Endothelial cell of umbilical vein (primary cell): ENCODE data around the gene ITGA7. TPM values are rescaled to one million over a fixed set of nuclear protein-coding genes. Genes with fewer than 3 reads are reported as not detected.

Experiments
- BruUV-seq: library from RNA; stranded (reverse); fragments of 400-500 nt; replicated peaks from 2 replicates; lab custom pipeline; 2021; lab: Mats Ljungman, UMichigan
- CTCF ChIA-PET: fragments of 300-600, 350-600 bp; sonication (Branson Sonifier 250); formaldehyde crosslinking; loops from one replicate; lab custom pipeline; 2021; ENCODE audit warnings: antibody characterized with exemption, inconsistent platforms; lab: Charles Lee
- POLR2A ChIA-PET: fragments of 300-600, 350-600 bp; sonication (Branson Sonifier 250); formaldehyde crosslinking; loops from one replicate; lab custom pipeline; 2021; ENCODE audit warnings: antibody characterized with exemption, inconsistent platforms; lab: Charles Lee
- DNase-seq: peaks from one replicate; pipeline ENCODE4 v3.0.0-alpha.2; 2011; ENCODE audit warnings: low read depth, low spot score
- FAIRE-seq: peaks from 2 replicates; lab custom pipeline; 2011; peaks lifted over from hg19 to GRCh38; lab: Jason Lieb, UNC
- H2AFZ ChIP-seq: 2 replicates; pipeline ENCODE4 v1.6.0; 2012; ENCODE audit warnings: low read depth, low read length, control low read depth, inconsistent platforms
- H3K27ac ChIP-seq: 2 replicates; pipeline ENCODE4 v1.5.1; 2011; ENCODE audit warnings: low read depth, mild to moderate bottlenecking, control low read depth, low read length, moderate library complexity; ENCODE audit not compliant: insufficient read depth
- H3K27me3 ChIP-seq, 2 experiments: 2 replicates each; pipeline versions ENCODE4 v1.6.0 to v1.6.1; 2011; ENCODE audit warnings: low read length in 2 of 2, mixed read lengths in 1 of 2; ENCODE audit not compliant: control insufficient read depth in 2 of 2, insufficient read depth in 2 of 2
- H3K36me3 ChIP-seq, 2 experiments: 2 replicates in 1 of 2; 3 replicates in 1 of 2; pipeline ENCODE4 v1.5.1; 2011; ENCODE audit warnings: low read length in 2 of 2, mild to moderate bottlenecking in 1 of 2, moderate library complexity in 1 of 2; ENCODE audit not compliant: control insufficient read depth in 2 of 2, insufficient read depth in 2 of 2; ENCODE audit errors: extremely low read depth in 1 of 2
- H3K4me1 ChIP-seq: 3 replicates; pipeline ENCODE4 v1.5.1; 2011; ENCODE audit warnings: mild to moderate bottlenecking, low read length; ENCODE audit not compliant: control insufficient read depth, insufficient read depth; ENCODE audit errors: extremely low read depth
- H3K4me2 ChIP-seq: 2 replicates; pipeline ENCODE4 v1.6.1; 2011; ENCODE audit warnings: low read length, control low read depth, mixed read lengths; ENCODE audit not compliant: insufficient read depth
- H3K4me3 ChIP-seq, 3 experiments: fragments of 200-600 bp in 1 of 3; sonication (generic), shearing (Covaris generic) in 1 of 3; replicated peaks in 1 of 3; 2 replicates each; pipeline ENCODE4 v1.5.1; 2011 to 2016; ENCODE audit warnings: control low read depth in 3 of 3, low read length in 3 of 3, mild to moderate bottlenecking in 2 of 3, inconsistent platforms in 1 of 3, low read depth in 1 of 3, moderate library complexity in 1 of 3; ENCODE audit not compliant: insufficient read depth in 1 of 3
- H3K79me2 ChIP-seq: 2 replicates; pipeline ENCODE4 v1.6.0; 2012; ENCODE audit warnings: low read length, inconsistent platforms; ENCODE audit not compliant: control insufficient read depth, insufficient read depth
- H3K9ac ChIP-seq: replicated peaks from 2 replicates; pipeline ENCODE3; 2011; ENCODE audit warnings: low read length, control low read depth; ENCODE audit not compliant: insufficient read depth; ENCODE audit errors: extremely low read depth
- H3K9me1 ChIP-seq: replicated peaks from 3 replicates; pipeline ENCODE4 v1.6.0; 2011; ENCODE audit warnings: mild to moderate bottlenecking, low read length; ENCODE audit not compliant: control insufficient read depth, insufficient read depth; ENCODE audit errors: extremely low read depth
- H3K9me3 ChIP-seq: replicated peaks from 2 replicates; pipeline ENCODE4 v1.5.1; 2012; ENCODE audit warnings: low read length, inconsistent platforms; ENCODE audit not compliant: control insufficient read depth, insufficient read depth
- H4K20me1 ChIP-seq: replicated peaks from 2 replicates; pipeline ENCODE3; 2011; ENCODE audit warnings: mild to moderate bottlenecking, low read length; ENCODE audit not compliant: control insufficient read depth, insufficient read depth; ENCODE audit errors: extremely low read depth
- EZH2 ChIP-seq: IDR thresholded peaks from 2 replicates; pipeline ENCODE4 v1.6.1; 2012; ENCODE audit warnings: borderline replicate concordance, low read depth, mild to moderate bottlenecking, moderate library complexity, low read length, inconsistent platforms; ENCODE audit not compliant: severe bottlenecking
- FOS ChIP-seq: IDR thresholded peaks from 2 replicates; pipeline ENCODE4 v1.6.1; 2011; ENCODE audit warnings: mild to moderate bottlenecking, low read length, moderate library complexity, borderline replicate concordance; ENCODE audit not compliant: insufficient read depth
- GATA2 ChIP-seq: IDR thresholded peaks from 2 replicates; pipeline ENCODE4 v1.7.0; 2011; ENCODE audit warnings: low read depth, mild to moderate bottlenecking, moderate library complexity, mixed read lengths, low read length; ENCODE audit not compliant: insufficient read length, insufficient read depth
- JUN ChIP-seq: IDR thresholded peaks from 2 replicates; pipeline ENCODE4 v1.6.1; 2011; ENCODE audit warnings: borderline replicate concordance, low read depth; ENCODE audit not compliant: insufficient read length, insufficient read depth
- MAX ChIP-seq: IDR thresholded peaks from 2 replicates; pipeline ENCODE4 v1.6.1; 2011; ENCODE audit not compliant: insufficient read depth, insufficient read length
- MYC ChIP-seq: IDR thresholded peaks from one replicate; pipeline ENCODE4 v1.6.1; 2011; ENCODE audit warnings: mild to moderate bottlenecking, low read depth, low read length
- POLR2A ChIP-seq: IDR thresholded peaks from 2 replicates; pipeline ENCODE4 v1.6.1; 2012; ENCODE audit warnings: low read depth, mild to moderate bottlenecking, control low read depth, low read length
- POLR2AphosphoS5 ChIP-seq: IDR thresholded peaks from 2 replicates; pipeline ENCODE4 v1.6.1; 2012; ENCODE audit warnings: low read depth, mild to moderate bottlenecking, control low read depth, low read length, moderate library complexity; ENCODE audit not compliant: insufficient read depth
- dilution Hi-C: fragments of 300-500 bp; cut with MboI; formaldehyde crosslinking; loops from one replicate; pipeline ENCODE4 v1.15.0; 2019; ENCODE audit warnings: low sequenced_read_pairs; ENCODE audit not compliant: extremely low pct_ligation_motif_present
- intact Hi-C: fragments of 100-400 bp; cut with micrococcal nuclease; formaldehyde crosslinking; loops from one replicate; pipeline ENCODE4 v1.10.0; 2022
- polyA plus RNA-seq, 4 experiments: library from polyadenylated mRNA; depleted of rRNA in 3 of 4; stranded (reverse) in 3 of 4; unstranded in 1 of 4; fragments of >200 nt; gene quantifications; 2 replicates each; pipeline versions ENCODE4 v1.2.1 to v1.2.3, GENCODE V29; 2011 to 2012; ENCODE audit warnings: missing spikeins in 1 of 4
- total RNA-seq: library from RNA; stranded (reverse); gene quantifications from 2 replicates; pipeline ENCODE4 v1.2.3, GENCODE V29; 2021
- TF ChIP-seq, protein P1 (sequence below), 2 donors: IDR thresholded peaks; 1 replicate in 1 of 2; 2 replicates in 1 of 2; pipeline ENCODE4 v1.5.1; 2011; ENCODE audit warnings: low read length in 2 of 2, mild to moderate bottlenecking in 2 of 2, moderate library complexity in 2 of 2, control low read depth in 1 of 2, inconsistent platforms in 1 of 2, low read depth in 1 of 2; ENCODE audit not compliant: insufficient read depth in 1 of 2; ENCODE audit errors: extremely low read depth in 1 of 2

ITGA7 gene
- total and polyA plus RNA-seq, 2 donors (not counting 3 experiments of a cell fraction or from before 2014, with no cell fraction given): 0.41 to 0.84 TPM

DNA sequence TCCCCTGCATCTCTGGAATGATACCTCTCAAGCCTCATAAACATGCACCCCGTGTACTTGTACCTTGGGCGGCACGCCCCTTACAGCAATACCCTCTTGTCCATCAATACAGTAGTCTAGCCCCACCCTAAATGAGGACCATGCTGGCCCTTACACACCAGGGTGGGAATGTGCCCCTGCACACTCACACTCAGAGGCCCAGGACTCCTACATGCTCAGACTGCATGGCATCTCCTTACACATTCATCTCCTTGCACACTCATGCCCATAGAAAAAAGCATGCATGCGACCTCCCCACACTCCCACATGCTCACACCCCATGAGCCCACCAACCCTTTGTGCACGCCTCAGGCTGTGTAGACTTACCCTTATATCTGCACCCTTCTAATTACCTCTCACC lies 22.0 kb downstream of the ITGA7 start:
- Histone ChIP-seq H3K9ac (no peak overlapping the region), H3K4me3 (no peak overlapping the region), H3K9me3 (no peaks in the 10 kb centered on the region), H3K4me2 (no peak overlapping the region), H3K79me2 (no peaks in the 10 kb centered on the region), H3K4me1 (no peaks in the 10 kb centered on the region), H2AFZ (no peak overlapping the region), H3K36me3 (no peaks in the 10 kb centered on the region), H3K27me3 (peaks cover 0 to under 1% of the 10 kb centered on the region in 2 experiments), H4K20me1 (no peaks in the 10 kb centered on the region), H3K27ac (no peak overlapping the region), H3K9me1 (no peaks in the 10 kb centered on the region)
- ChIA-PET CTCF (no interaction called here), POLR2A (no interaction called here)
- FAIRE-seq: no peak
- BruUV-seq: no TSS peak
- intact Hi-C loops: no loop called here
- dilution Hi-C loops: no loop called here
- no peak for DNase-seq
- no peak for TF ChIP-seq JUN
- TF ChIP-seq MYC: no peak

DNA sequence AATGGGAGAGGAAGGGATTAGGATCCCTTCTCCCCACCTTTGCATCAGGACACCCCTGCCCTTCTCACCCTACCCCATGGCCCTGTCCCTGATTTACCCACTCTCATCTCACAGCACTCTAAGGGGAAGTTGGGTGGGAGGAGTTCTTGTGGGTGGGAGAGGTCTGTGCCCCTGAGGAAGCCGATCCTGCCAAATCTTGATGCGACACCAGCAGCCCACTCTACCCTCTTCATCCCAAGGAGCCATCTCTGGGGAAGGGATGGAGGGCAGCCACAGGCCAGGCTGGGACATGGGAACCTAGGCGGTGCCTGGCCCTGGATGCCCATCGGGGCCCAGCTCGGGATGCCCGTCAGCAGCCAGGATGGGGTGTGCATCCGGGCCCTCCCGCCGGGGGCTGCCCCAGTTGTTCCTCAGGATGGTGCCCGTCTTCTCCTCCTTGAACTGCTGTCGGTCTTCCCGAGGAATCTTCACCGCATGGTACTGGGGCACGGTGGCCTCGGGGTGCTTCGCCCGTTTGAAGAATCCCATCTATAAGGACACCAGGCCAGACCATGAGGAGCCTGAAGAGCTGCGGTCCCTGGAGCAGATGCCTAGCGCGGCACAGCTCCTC lies 22.8 kb downstream of the ITGA7 start:
- POLR2A ChIA-PET: no interaction called here
- no peak overlapping the region for H3K9ac ChIP-seq
- dilution Hi-C loops: no loop called here
- no peak overlapping the region for H3K4me3 ChIP-seq
- H3K4me2 ChIP-seq: no peak overlapping the region
- no peaks in the 10 kb centered on the region for H4K20me1 ChIP-seq
- intact Hi-C loops: no loop called here
- peaks cover 0 to 5% of the 10 kb centered on the region in 2 experiments for H3K27me3 ChIP-seq
- H2AFZ ChIP-seq: no peak overlapping the region
- H3K36me3 ChIP-seq: no peaks in the 10 kb centered on the region
- no peaks in the 10 kb centered on the region for H3K4me1 ChIP-seq
- H3K79me2 ChIP-seq: no peaks in the 10 kb centered on the region
- CTCF ChIA-PET: no interaction called here
- H3K27ac ChIP-seq: no peak overlapping the region
- DNase-seq (no peak), FAIRE-seq (no peak)
- no peaks in the 10 kb centered on the region for H3K9me3 ChIP-seq
- H3K9me1 ChIP-seq: no peaks in the 10 kb centered on the region
- no TSS peak for BruUV-seq
- TF ChIP-seq MAX (no peak), POLR2A (no peak), FOS (no peak), GATA2 (no peak), MYC (no peak), EZH2 (no peak), POLR2AphosphoS5 (no peak), JUN (no peak)
- TF ChIP-seq, protein P1, sequence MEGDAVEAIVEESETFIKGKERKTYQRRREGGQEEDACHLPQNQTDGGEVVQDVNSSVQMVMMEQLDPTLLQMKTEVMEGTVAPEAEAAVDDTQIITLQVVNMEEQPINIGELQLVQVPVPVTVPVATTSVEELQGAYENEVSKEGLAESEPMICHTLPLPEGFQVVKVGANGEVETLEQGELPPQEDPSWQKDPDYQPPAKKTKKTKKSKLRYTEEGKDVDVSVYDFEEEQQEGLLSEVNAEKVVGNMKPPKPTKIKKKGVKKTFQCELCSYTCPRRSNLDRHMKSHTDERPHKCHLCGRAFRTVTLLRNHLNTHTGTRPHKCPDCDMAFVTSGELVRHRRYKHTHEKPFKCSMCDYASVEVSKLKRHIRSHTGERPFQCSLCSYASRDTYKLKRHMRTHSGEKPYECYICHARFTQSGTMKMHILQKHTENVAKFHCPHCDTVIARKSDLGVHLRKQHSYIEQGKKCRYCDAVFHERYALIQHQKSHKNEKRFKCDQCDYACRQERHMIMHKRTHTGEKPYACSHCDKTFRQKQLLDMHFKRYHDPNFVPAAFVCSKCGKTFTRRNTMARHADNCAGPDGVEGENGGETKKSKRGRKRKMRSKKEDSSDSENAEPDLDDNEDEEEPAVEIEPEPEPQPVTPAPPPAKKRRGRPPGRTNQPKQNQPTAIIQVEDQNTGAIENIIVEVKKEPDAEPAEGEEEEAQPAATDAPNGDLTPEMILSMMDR (IDR thresholded peaks at IDR 0.05; ENCODE audit: extremely low read depth in 1 of 2, insufficient read depth in 1 of 2, low read depth in 1 of 2, low read length in 2 of 2): no peak
